ENCODE data around the gene TCL1B.

The TCL1B gene

DNA sequence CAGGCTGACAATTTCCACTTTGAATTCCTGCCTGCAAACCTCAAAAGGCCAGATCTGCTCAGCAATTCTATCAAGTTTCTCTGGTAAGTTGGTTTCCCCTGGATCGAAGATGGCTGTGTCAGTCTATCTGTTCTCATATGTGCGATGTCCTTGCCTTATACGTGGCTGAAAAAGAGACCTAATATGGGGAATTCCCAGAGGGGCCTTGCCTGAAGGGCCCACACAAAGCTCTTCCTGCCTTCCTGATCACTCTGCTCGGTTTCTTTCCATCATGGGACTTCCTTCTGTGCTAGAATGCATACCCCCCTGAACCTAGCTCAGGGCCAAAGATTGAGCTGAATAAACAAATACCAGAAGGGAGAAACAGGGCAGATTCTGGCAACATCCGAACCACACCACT, 13.2 kb downstream of the TCL1B start:
- TF ChIP-seq SIN3A (IDR thresholded peaks at IDR 0.05; ENCODE audit: borderline replicate concordance, insufficient read depth, low read length) (no peak), FOXP2 (optimal IDR thresholded peaks at IDR 0.05; ENCODE audit: borderline replicate concordance, extremely low read depth, extremely low read length, insufficient read depth) (no peak), TAF1 (IDR thresholded peaks at IDR 0.05; ENCODE audit: borderline replicate concordance, insufficient read depth, low read length) (no peak), POLR2AphosphoS5 (IDR thresholded peaks at IDR 0.05; ENCODE audit: low read depth, low read length) (no peak)
- TF ChIP-seq, protein P1, sequence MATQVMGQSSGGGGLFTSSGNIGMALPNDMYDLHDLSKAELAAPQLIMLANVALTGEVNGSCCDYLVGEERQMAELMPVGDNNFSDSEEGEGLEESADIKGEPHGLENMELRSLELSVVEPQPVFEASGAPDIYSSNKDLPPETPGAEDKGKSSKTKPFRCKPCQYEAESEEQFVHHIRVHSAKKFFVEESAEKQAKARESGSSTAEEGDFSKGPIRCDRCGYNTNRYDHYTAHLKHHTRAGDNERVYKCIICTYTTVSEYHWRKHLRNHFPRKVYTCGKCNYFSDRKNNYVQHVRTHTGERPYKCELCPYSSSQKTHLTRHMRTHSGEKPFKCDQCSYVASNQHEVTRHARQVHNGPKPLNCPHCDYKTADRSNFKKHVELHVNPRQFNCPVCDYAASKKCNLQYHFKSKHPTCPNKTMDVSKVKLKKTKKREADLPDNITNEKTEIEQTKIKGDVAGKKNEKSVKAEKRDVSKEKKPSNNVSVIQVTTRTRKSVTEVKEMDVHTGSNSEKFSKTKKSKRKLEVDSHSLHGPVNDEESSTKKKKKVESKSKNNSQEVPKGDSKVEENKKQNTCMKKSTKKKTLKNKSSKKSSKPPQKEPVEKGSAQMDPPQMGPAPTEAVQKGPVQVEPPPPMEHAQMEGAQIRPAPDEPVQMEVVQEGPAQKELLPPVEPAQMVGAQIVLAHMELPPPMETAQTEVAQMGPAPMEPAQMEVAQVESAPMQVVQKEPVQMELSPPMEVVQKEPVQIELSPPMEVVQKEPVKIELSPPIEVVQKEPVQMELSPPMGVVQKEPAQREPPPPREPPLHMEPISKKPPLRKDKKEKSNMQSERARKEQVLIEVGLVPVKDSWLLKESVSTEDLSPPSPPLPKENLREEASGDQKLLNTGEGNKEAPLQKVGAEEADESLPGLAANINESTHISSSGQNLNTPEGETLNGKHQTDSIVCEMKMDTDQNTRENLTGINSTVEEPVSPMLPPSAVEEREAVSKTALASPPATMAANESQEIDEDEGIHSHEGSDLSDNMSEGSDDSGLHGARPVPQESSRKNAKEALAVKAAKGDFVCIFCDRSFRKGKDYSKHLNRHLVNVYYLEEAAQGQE (IDR thresholded peaks at IDR 0.05; ENCODE audit: insufficient read depth in 1 of 2, low read depth in 2 of 2, low read length in 2 of 2): no peak

DNA sequence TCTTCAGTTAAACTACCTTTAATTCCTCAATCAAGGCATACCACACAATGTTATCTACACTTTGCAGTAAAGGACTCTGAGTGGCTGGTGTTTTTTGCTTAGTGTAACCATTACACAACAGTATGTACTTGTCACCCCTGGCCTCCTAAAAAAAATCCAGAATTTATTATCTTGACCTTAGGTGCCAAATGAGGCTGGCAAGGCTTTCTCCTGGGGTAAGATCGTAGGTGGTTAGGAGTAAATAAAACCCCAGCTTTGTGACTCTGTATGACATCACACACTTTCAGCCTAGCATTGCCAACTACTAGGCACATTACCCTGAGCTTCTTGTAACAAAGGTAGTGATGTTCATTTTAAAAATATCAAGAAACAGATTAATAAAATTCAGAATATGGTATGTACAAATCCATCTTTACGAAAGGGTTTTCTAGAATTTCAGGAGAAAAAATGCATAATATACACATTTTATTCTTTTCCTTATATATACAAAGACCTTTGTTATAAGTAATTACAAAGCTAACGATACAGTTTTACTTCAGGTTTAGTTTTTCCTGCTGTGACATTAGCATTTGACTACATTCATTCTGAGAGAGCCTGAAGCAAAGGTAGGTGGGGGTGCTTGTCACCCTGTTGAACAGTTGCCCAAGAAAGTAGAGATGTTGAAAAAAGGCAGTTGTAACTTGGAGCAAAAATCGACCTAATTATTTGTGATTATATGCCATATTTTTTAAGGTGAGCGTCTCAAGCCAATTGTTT, 14.2 kb downstream of the TCL1B start:
- no peak for TF ChIP-seq FOXP2 (optimal IDR thresholded peaks at IDR 0.05; ENCODE audit: borderline replicate concordance, extremely low read depth, extremely low read length, insufficient read depth)
- TF ChIP-seq TAF1 (IDR thresholded peaks at IDR 0.05; ENCODE audit: borderline replicate concordance, insufficient read depth, low read length): no peak
- TF ChIP-seq, protein P1 (IDR thresholded peaks at IDR 0.05; ENCODE audit: insufficient read depth in 1 of 2, low read depth in 2 of 2, low read length in 2 of 2): no peak
- TF ChIP-seq SIN3A (IDR thresholded peaks at IDR 0.05; ENCODE audit: borderline replicate concordance, insufficient read depth, low read length): no peak
- TF ChIP-seq POLR2AphosphoS5 (IDR thresholded peaks at IDR 0.05; ENCODE audit: low read depth, low read length): no peak

DNA sequence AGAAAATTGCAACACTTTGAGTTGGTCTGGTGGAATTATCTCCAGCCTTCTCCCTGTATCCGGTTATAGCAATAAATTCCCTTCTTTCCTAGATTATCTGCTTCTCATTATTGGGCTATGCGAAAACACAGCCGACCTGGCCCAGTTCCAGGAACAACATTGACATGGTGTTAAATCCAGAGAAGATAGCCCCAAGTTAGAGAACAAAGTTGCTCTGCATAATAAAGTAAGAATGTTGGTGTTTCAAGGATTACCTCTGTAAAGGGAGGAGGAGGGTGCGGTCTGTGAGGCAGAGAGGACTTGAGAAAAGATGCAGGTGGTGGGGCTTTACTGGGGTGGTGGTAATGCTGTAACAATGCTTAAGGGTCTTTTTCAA, 15.6 kb downstream of the TCL1B start:
- TF ChIP-seq SIN3A (IDR thresholded peaks at IDR 0.05; ENCODE audit: borderline replicate concordance, insufficient read depth, low read length) (no peak), FOXP2 (optimal IDR thresholded peaks at IDR 0.05; ENCODE audit: borderline replicate concordance, extremely low read depth, extremely low read length, insufficient read depth) (no peak), POLR2AphosphoS5 (IDR thresholded peaks at IDR 0.05; ENCODE audit: low read depth, low read length) (no peak), TAF1 (IDR thresholded peaks at IDR 0.05; ENCODE audit: borderline replicate concordance, insufficient read depth, low read length) (no peak)
- TF ChIP-seq, protein P1 (IDR thresholded peaks at IDR 0.05; ENCODE audit: insufficient read depth in 1 of 2, low read depth in 2 of 2, low read length in 2 of 2): no peak

DNA sequence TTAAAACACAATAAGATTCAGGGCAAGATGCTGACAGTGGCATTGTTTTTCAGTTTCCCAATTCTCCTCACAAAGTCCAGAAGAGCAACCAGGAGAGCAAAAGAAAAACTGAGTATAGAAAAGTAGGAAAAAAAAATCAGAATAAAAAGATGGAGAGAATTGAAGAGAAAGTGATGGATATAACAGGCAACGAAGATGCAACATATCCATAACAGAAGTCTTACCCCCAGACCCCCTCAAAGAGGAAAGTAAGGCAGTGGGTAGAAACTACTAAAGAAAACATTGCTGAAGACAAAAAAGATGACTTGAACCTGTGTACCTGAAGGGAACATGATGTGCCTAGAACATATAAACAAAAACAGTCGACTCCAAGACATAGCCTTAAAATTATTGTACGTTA, 17.1 kb downstream of the TCL1B start:
- TF ChIP-seq TAF1 (IDR thresholded peaks at IDR 0.05; ENCODE audit: borderline replicate concordance, insufficient read depth, low read length) (no peak), FOXP2 (optimal IDR thresholded peaks at IDR 0.05; ENCODE audit: borderline replicate concordance, extremely low read depth, extremely low read length, insufficient read depth) (no peak), POLR2AphosphoS5 (IDR thresholded peaks at IDR 0.05; ENCODE audit: low read depth, low read length) (no peak), SIN3A (IDR thresholded peaks at IDR 0.05; ENCODE audit: borderline replicate concordance, insufficient read depth, low read length) (no peak)
- TF ChIP-seq, protein P1 (IDR thresholded peaks at IDR 0.05; ENCODE audit: insufficient read depth in 1 of 2, low read depth in 2 of 2, low read length in 2 of 2): no peak
